K562 (cell line): ENCODE measurements around the gene PCCA. TPM values are rescaled to one million over a fixed set of nuclear protein-coding genes. Genes with fewer than 3 reads are reported as not detected.

Experiments used
- CHD7 ChIP-seq: fragments of 200-600 bp; sonication (generic); IDR thresholded peaks from one replicate; pipeline ENCODE4 v1.6.1; 2012; ENCODE audit warnings: mild to moderate bottlenecking, low read depth, low read length, inconsistent platforms
- polyA plus RNA-seq, 8 experiments: library from polyadenylated mRNA; depleted of rRNA in 4 of 8; stranded (reverse) in 5 of 8; unstranded in 3 of 8; fragments of >200 nt; fragmentation: Nextera tagmentation in 2 of 8; fragmentation: Illumina TruSeq in 1 of 8; extraction: Ambion mirVana in 2 of 8; extraction: Trizol in 1 of 8; gene quantifications; 2 replicates each; pipeline versions ENCODE4 v1.2.1 to v1.2.3, GENCODE V29; 2011 to 2014; ENCODE audit warnings: inconsistent platforms in 1 of 8, missing spikeins in 1 of 8
- total RNA-seq, 7 experiments: library from RNA; depleted of rRNA in 6 of 7; stranded (reverse); fragments of >200 nt in 6 of 7; fragmentation: Illumina TruSeq in 2 of 7; extraction: Trizol in 2 of 7; gene quantifications; 2 replicates each; pipeline versions ENCODE4 v1.2.1 to v1.2.3, GENCODE V29; 2011 to 2021; ENCODE audit warnings: low replicate concordance in 1 of 7

Gene PCCA
- total and polyA plus RNA-seq, 9 of the 15 experiments (the other 6 are each of a cell fraction or from before 2014, with no cell fraction given): 5.2 to 14.1 (median 9.7) TPM

- TF ChIP-seq CHD7: no peak
Measured at GRCh38 chr13:100532836-100533435, 444.0 kb downstream of the PCCA start (continued).
